ENCODE results near the gene RAF1. TPM values are rescaled to one million over a fixed set of nuclear protein-coding genes. Genes with fewer than 3 reads are reported as not detected.

The RAF1 gene
- total and polyA plus RNA-seq, 2 of the 13 experiments (the other 11 are each of a cell fraction or from before 2014, with no cell fraction given), result 72.2 to 91.4 TPM

DNA sequence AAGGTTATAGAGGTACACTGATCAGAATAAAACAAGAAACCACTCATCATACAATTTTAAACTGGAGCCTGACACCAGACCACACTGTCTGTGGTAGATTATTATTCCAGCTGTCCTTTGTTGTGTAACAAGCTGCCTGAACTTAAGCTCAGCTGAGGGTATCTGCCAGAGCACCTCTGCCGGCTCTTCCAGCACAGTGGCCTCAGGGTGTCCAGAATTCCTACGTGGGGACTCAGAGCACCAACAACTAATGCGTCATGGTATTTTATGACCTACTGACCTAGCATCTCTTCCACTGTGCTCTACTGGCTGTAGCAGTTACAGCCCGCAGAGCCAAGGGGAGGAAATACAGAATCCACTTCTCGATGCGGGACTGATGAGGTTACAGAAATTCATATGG, 15.6 kb upstream of the RAF1 start (continued):
- TF ChIP-seq, protein P1, sequence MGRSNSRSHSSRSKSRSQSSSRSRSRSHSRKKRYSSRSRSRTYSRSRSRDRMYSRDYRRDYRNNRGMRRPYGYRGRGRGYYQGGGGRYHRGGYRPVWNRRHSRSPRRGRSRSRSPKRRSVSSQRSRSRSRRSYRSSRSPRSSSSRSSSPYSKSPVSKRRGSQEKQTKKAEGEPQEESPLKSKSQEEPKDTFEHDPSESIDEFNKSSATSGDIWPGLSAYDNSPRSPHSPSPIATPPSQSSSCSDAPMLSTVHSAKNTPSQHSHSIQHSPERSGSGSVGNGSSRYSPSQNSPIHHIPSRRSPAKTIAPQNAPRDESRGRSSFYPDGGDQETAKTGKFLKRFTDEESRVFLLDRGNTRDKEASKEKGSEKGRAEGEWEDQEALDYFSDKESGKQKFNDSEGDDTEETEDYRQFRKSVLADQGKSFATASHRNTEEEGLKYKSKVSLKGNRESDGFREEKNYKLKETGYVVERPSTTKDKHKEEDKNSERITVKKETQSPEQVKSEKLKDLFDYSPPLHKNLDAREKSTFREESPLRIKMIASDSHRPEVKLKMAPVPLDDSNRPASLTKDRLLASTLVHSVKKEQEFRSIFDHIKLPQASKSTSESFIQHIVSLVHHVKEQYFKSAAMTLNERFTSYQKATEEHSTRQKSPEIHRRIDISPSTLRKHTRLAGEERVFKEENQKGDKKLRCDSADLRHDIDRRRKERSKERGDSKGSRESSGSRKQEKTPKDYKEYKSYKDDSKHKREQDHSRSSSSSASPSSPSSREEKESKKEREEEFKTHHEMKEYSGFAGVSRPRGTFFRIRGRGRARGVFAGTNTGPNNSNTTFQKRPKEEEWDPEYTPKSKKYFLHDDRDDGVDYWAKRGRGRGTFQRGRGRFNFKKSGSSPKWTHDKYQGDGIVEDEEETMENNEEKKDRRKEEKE (IDR thresholded peaks at IDR 0.05), result no peak
- TF ChIP-seq, protein P2, sequence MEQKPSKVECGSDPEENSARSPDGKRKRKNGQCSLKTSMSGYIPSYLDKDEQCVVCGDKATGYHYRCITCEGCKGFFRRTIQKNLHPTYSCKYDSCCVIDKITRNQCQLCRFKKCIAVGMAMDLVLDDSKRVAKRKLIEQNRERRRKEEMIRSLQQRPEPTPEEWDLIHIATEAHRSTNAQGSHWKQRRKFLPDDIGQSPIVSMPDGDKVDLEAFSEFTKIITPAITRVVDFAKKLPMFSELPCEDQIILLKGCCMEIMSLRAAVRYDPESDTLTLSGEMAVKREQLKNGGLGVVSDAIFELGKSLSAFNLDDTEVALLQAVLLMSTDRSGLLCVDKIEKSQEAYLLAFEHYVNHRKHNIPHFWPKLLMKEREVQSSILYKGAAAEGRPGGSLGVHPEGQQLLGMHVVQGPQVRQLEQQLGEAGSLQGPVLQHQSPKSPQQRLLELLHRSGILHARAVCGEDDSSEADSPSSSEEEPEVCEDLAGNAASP (CRISPR knock-in tag; IDR thresholded peaks at IDR 0.05; ENCODE audit: borderline replicate concordance), result no peak
- TF ChIP-seq GATAD2A (CRISPR knock-in tag; IDR thresholded peaks at IDR 0.05) (no peak), RCOR2 (CRISPR knock-in tag; IDR thresholded peaks at IDR 0.05) (no peak), EED (CRISPR knock-in tag; IDR thresholded peaks at IDR 0.05) (no peak), HNF4A (CRISPR knock-in tag; IDR thresholded peaks at IDR 0.05) (no peak), NCOA1 (CRISPR knock-in tag; IDR thresholded peaks at IDR 0.05) (no peak), SP5 (CRISPR knock-in tag; IDR thresholded peaks at IDR 0.05; ENCODE audit: borderline replicate concordance, low read depth) (no peak), ZNF775 (CRISPR knock-in tag; IDR thresholded peaks at IDR 0.05; ENCODE audit: borderline replicate concordance) (no peak), HMG20A (CRISPR knock-in tag; IDR thresholded peaks at IDR 0.05; ENCODE audit: borderline replicate concordance) (no peak), KLF15 (CRISPR knock-in tag; IDR thresholded peaks at IDR 0.05; ENCODE audit: borderline replicate concordance) (no peak)
- TF ChIP-seq, protein P3, sequence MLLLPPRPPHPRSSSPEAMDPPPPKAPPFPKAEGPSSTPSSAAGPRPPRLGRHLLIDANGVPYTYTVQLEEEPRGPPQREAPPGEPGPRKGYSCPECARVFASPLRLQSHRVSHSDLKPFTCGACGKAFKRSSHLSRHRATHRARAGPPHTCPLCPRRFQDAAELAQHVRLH (CRISPR knock-in tag; IDR thresholded peaks at IDR 0.05; ENCODE audit: borderline replicate concordance, low read depth), result no peak
- TF ChIP-seq, protein P4, sequence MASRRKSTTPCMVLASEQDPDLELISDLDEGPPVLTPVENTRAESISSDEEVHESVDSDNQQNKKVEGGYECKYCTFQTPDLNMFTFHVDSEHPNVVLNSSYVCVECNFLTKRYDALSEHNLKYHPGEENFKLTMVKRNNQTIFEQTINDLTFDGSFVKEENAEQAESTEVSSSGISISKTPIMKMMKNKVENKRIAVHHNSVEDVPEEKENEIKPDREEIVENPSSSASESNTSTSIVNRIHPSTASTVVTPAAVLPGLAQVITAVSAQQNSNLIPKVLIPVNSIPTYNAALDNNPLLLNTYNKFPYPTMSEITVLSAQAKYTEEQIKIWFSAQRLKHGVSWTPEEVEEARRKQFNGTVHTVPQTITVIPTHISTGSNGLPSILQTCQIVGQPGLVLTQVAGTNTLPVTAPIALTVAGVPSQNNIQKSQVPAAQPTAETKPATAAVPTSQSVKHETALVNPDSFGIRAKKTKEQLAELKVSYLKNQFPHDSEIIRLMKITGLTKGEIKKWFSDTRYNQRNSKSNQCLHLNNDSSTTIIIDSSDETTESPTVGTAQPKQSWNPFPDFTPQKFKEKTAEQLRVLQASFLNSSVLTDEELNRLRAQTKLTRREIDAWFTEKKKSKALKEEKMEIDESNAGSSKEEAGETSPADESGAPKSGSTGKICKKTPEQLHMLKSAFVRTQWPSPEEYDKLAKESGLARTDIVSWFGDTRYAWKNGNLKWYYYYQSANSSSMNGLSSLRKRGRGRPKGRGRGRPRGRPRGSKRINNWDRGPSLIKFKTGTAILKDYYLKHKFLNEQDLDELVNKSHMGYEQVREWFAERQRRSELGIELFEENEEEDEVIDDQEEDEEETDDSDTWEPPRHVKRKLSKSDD (CRISPR knock-in tag; IDR thresholded peaks at IDR 0.05; ENCODE audit: low read depth), result no peak
- TF ChIP-seq, protein P5, sequence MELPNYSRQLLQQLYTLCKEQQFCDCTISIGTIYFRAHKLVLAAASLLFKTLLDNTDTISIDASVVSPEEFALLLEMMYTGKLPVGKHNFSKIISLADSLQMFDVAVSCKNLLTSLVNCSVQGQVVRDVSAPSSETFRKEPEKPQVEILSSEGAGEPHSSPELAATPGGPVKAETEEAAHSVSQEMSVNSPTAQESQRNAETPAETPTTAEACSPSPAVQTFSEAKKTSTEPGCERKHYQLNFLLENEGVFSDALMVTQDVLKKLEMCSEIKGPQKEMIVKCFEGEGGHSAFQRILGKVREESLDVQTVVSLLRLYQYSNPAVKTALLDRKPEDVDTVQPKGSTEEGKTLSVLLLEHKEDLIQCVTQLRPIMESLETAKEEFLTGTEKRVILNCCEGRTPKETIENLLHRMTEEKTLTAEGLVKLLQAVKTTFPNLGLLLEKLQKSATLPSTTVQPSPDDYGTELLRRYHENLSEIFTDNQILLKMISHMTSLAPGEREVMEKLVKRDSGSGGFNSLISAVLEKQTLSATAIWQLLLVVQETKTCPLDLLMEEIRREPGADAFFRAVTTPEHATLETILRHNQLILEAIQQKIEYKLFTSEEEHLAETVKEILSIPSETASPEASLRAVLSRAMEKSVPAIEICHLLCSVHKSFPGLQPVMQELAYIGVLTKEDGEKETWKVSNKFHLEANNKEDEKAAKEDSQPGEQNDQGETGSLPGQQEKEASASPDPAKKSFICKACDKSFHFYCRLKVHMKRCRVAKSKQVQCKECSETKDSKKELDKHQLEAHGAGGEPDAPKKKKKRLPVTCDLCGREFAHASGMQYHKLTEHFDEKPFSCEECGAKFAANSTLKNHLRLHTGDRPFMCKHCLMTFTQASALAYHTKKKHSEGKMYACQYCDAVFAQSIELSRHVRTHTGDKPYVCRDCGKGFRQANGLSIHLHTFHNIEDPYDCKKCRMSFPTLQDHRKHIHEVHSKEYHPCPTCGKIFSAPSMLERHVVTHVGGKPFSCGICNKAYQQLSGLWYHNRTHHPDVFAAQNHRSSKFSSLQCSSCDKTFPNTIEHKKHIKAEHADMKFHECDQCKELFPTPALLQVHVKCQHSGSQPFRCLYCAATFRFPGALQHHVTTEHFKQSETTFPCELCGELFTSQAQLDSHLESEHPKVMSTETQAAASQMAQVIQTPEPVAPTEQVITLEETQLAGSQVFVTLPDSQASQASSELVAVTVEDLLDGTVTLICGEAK (IDR thresholded peaks at IDR 0.05), result no peak
- TF ChIP-seq, protein P5 (CRISPR knock-in tag; IDR thresholded peaks at IDR 0.05), result no peak
